ENCODE results near the gene ARHGAP45.

GRCh38 chr19:1039646-1040475, 27.1 kb upstream of the ARHGAP45 start, which contains the start of gene ABCA7:
- TF ChIP-seq POLR2A (IDR thresholded peaks at IDR 0.05; ENCODE audit: low read depth, low read length) (peak; percentile 80; the same call in 1 of the 2 replicates), POLR2AphosphoS5 (IDR thresholded peaks at IDR 0.05; ENCODE audit: low read depth, low read length) (no peak)
